Measurements from ENCODE around the gene GRID1. TPM values are rescaled to one million over a fixed set of nuclear protein-coding genes. Genes with fewer than 3 reads are reported as not detected.

GRID1 gene
- total RNA-seq, 2 donors from 2014 or later: 0.52 to 0.59 TPM

GRCh38 chr10:85619832-85620231 lies 746.8 kb downstream of the GRID1 start:
- ATAC-seq (no peak), DNase-seq (no peak)
- intact Hi-C loops (cut with DNase I): no loop called here

GRCh38 chr10:85618841-85619240 lies 747.8 kb downstream of the GRID1 start:
- no peak for DNase-seq

GRCh38 chr10:85617751-85618546 lies 748.6 kb downstream of the GRID1 start:
- intact Hi-C loops (cut with DNase I): no loop called here
- ATAC-seq (no peak), DNase-seq (no peak)

More at GRCh38 chr10:85618841-85619240, 747.8 kb downstream of the GRID1 start:
- no peak for ATAC-seq
- intact Hi-C loops (cut with DNase I): no loop called here

GRCh38 chr10:85615556-85615955 lies 751.0 kb downstream of the GRID1 start:
- intact Hi-C loops (cut with DNase I): no loop called here
- no peak for ATAC-seq
- no peak for DNase-seq

GRCh38 chr10:85614981-85615380 lies 751.6 kb downstream of the GRID1 start:
- DNase-seq (no peak), ATAC-seq (no peak)
- intact Hi-C loops (cut with DNase I): no loop called here

GRCh38 chr10:85614566-85614965 lies 752.0 kb downstream of the GRID1 start:
- no peak for ATAC-seq
- intact Hi-C loops (cut with DNase I): no loop called here

GRCh38 chr10:85613391-85613790 lies 753.2 kb downstream of the GRID1 start:
- no peak for ATAC-seq
- DNase-seq: no peak
- intact Hi-C loops (cut with DNase I): no loop called here

More at GRCh38 chr10:85614566-85614965, 752.0 kb downstream of the GRID1 start:
- DNase-seq: no peak

- DNase-seq: no peak
Observed at GRCh38 chr10:85612833-85613232, 753.8 kb downstream of the GRID1 start.

GRCh38 chr10:85612378-85612775 lies 754.2 kb downstream of the GRID1 start:
- ATAC-seq: no peak
- intact Hi-C loops (cut with DNase I): no loop called here
- DNase-seq: no peak

More at GRCh38 chr10:85612833-85613232, 753.8 kb downstream of the GRID1 start:
- intact Hi-C loops (cut with DNase I): no loop called here
- ATAC-seq: no peak

- intact Hi-C loops (cut with DNase I): no loop called here
- DNase-seq (no peak), ATAC-seq (no peak)
Observed at GRCh38 chr10:85611746-85612377, 754.7 kb downstream of the GRID1 start.

- DNase-seq (no peak), ATAC-seq (no peak)
- intact Hi-C loops (cut with DNase I): no loop called here
Observed at GRCh38 chr10:85611093-85611740, 755.4 kb downstream of the GRID1 start.

GRCh38 chr10:85610381-85611092 lies 756.1 kb downstream of the GRID1 start:
- intact Hi-C loops (cut with DNase I): no loop called here
- DNase-seq (no peak), ATAC-seq (no peak)

GRCh38 chr10:85609509-85609908 lies 757.1 kb downstream of the GRID1 start:
- ATAC-seq (no peak), DNase-seq (no peak)
- intact Hi-C loops (cut with DNase I): no loop called here

- intact Hi-C loops (cut with DNase I): no loop called here
- ATAC-seq (no peak), DNase-seq (no peak)
Observed at GRCh38 chr10:85608706-85609105, 757.9 kb downstream of the GRID1 start.

GRCh38 chr10:85607043-85607695 lies 759.4 kb downstream of the GRID1 start:
- ATAC-seq: no peak
- intact Hi-C loops (cut with DNase I): no loop called here
- no peak for DNase-seq

GRCh38 chr10:85606401-85606800 lies 760.2 kb downstream of the GRID1 start:
- no peak for ATAC-seq
- intact Hi-C loops (cut with DNase I): no loop called here
- DNase-seq: no peak

GRCh38 chr10:85604884-85605283 lies 761.7 kb downstream of the GRID1 start:
- intact Hi-C loops (cut with DNase I): no loop called here
- DNase-seq: no peak
- ATAC-seq: no peak

GRCh38 chr10:85604136-85604725 lies 762.4 kb downstream of the GRID1 start:
- intact Hi-C loops (cut with DNase I): no loop called here
- DNase-seq (no peak), ATAC-seq (no peak)

Measured in left cardiac atrium (tissue), 4 donors.